HFFc6 (cell line): ENCODE results near the gene EIF4E1B. TPM values are rescaled to one million over a fixed set of nuclear protein-coding genes. Genes with fewer than 3 reads are reported as not detected.
A peak's percentile ranks its signal among the peaks of the same experiment; 100 is the strongest.

Experiments
- DNase-seq: peaks from one replicate; pipeline ENCODE4 v3.0.0-alpha.2; 2018
- H3K27ac Mint-ChIP-seq: 2 replicates; pipeline ENCODE4 v1.8.0; 2020; ENCODE audit warnings: mild to moderate bottlenecking, mixed read lengths
- H3K27me3 Mint-ChIP-seq: 2 replicates; pipeline ENCODE4 v1.8.0; 2021; ENCODE audit warnings: mild to moderate bottlenecking, moderate library complexity, mixed read lengths; ENCODE audit not compliant: insufficient read depth
- H3K36me3 Mint-ChIP-seq: 2 replicates; pipeline ENCODE4 v1.8.0; 2021; ENCODE audit warnings: low read depth, mixed read lengths
- H3K4me1 Mint-ChIP-seq: 2 replicates; pipeline ENCODE4 v1.8.0; 2020; ENCODE audit warnings: low read depth, mixed read lengths
- H3K4me3 Mint-ChIP-seq: 2 replicates; pipeline ENCODE4 v1.8.0; 2020; ENCODE audit warnings: mild to moderate bottlenecking, moderate library complexity, mixed read lengths
- H3K9me3 Mint-ChIP-seq: 2 replicates; pipeline ENCODE4 v1.8.0; 2020; ENCODE audit warnings: mild to moderate bottlenecking, mixed read lengths
- total RNA-seq, 6 experiments: library from RNA; stranded (reverse); fragmentation: NEBNext Ultra II Directional; extraction: Animal tissue kit (Norgen Biotek cat#: 25700); gene quantifications; 2 replicates in 1 of 6; 3 replicates in 5 of 6; pipeline ENCODE4 v1.2.3, GENCODE V29; 2021
- TF ChIP-seq, protein P1 (sequence below): fragments of 200-600 bp; sonication (generic); IDR thresholded peaks from 2 replicates; pipeline ENCODE4 v1.5.0; 2021; ENCODE audit warnings: antibody characterized with exemption, mild to moderate bottlenecking

EIF4E1B gene
- total RNA-seq, 6 experiments from 2014 or later, result not detected

- Mint-ChIP-seq H3K27me3 (peaks cover 62% of the 10 kb centered on the region), H3K27ac (no peak overlapping the region), H3K4me3 (peak overlapping the region; percentile 67; the same call in 1 of the 2 replicates), H3K4me1 (peaks cover 27% of the 10 kb centered on the region), H3K36me3 (no peaks in the 10 kb centered on the region), H3K9me3 (no peaks in the 10 kb centered on the region)
- no peak for DNase-seq
- TF ChIP-seq, protein P1, sequence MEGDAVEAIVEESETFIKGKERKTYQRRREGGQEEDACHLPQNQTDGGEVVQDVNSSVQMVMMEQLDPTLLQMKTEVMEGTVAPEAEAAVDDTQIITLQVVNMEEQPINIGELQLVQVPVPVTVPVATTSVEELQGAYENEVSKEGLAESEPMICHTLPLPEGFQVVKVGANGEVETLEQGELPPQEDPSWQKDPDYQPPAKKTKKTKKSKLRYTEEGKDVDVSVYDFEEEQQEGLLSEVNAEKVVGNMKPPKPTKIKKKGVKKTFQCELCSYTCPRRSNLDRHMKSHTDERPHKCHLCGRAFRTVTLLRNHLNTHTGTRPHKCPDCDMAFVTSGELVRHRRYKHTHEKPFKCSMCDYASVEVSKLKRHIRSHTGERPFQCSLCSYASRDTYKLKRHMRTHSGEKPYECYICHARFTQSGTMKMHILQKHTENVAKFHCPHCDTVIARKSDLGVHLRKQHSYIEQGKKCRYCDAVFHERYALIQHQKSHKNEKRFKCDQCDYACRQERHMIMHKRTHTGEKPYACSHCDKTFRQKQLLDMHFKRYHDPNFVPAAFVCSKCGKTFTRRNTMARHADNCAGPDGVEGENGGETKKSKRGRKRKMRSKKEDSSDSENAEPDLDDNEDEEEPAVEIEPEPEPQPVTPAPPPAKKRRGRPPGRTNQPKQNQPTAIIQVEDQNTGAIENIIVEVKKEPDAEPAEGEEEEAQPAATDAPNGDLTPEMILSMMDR, result no peak
Observed at GRCh38 chr5:176619569-176620332, 10.7 kb upstream of the EIF4E1B start.

DNA sequence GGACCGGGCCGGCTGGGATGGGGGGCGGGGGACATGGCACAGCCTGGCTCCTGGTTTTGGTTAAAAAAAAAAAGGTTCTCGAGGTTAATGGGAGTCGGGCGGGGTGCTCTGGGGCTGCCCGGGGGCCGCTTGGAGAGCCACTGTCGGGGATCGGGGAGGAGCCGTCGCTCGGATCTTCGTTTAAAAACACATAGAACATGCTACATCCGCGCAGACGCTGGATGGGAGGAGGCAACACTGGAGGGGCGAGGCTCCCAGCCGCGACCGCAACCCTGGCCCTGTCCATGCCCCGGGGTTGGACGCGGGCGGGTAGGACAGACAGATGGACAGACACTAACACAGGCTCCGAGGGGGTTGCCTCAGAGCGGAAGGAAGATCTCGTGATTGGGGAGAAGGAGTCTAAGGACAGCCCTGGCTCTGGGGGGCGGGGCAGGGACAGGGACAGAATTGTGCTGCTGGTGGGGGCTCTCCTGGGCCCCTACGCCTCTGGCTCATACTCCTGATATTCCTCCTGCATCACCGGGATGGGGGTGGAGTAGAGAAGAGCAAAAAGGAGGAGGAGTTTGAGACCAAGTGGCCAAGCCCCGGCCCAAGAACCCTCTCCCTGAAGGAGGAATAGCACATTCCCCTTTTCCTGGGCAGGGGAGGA lies 10.0 kb upstream of the EIF4E1B start:
- no peaks in the 10 kb centered on the region for H3K36me3 Mint-ChIP-seq
- H3K4me3 Mint-ChIP-seq, result peak overlapping the region; percentile 67
- TF ChIP-seq, protein P1, result no peak
- no peak overlapping the region for H3K27ac Mint-ChIP-seq
- H3K27me3 Mint-ChIP-seq, result peaks cover 62% of the 10 kb centered on the region
- no peaks in the 10 kb centered on the region for H3K9me3 Mint-ChIP-seq
- H3K4me1 Mint-ChIP-seq, result peaks cover 20% of the 10 kb centered on the region
- DNase-seq, result no peak

- H3K4me3 Mint-ChIP-seq, result no peak overlapping the region
- H3K9me3 Mint-ChIP-seq, result no peaks in the 10 kb centered on the region
- peaks cover 56% of the 10 kb centered on the region for H3K27me3 Mint-ChIP-seq
- H3K36me3 Mint-ChIP-seq, result no peaks in the 10 kb centered on the region
- TF ChIP-seq, protein P1, result no peak
- no peak for DNase-seq
- peaks cover 13% of the 10 kb centered on the region for H3K4me1 Mint-ChIP-seq
- H3K27ac Mint-ChIP-seq, result no peak overlapping the region
Observed at GRCh38 chr5:176621661-176622079, 8.8 kb upstream of the EIF4E1B start.

- Mint-ChIP-seq H3K27me3 (peaks cover 55% of the 10 kb centered on the region), H3K9me3 (no peaks in the 10 kb centered on the region), H3K4me1 (peaks cover 18% of the 10 kb centered on the region), H3K27ac (no peak overlapping the region), H3K36me3 (no peaks in the 10 kb centered on the region), H3K4me3 (no peak overlapping the region)
- DNase-seq, result no peak
- TF ChIP-seq, protein P1, result no peak
Observed at GRCh38 chr5:176624142-176624541, 6.3 kb upstream of the EIF4E1B start.

- Mint-ChIP-seq H3K4me1 (peaks cover 18% of the 10 kb centered on the region), H3K36me3 (no peaks in the 10 kb centered on the region), H3K9me3 (no peaks in the 10 kb centered on the region), H3K27ac (no peak overlapping the region), H3K27me3 (peaks cover 58% of the 10 kb centered on the region), H3K4me3 (no peak overlapping the region)
- no peak for DNase-seq
- TF ChIP-seq, protein P1, result no peak
Observed at GRCh38 chr5:176624938-176625337, 5.5 kb upstream of the EIF4E1B start.
